Activated B cell treated with CpG ODN at 0.5 μM for 24 hours (primary cell): ENCODE results near the gene CEP104. TPM values are rescaled to one million over a fixed set of nuclear protein-coding genes. Genes with fewer than 3 reads are reported as not detected.

ENCODE experiments used
- ATAC-seq: fragments of 200-7000 bp; cut with Tn5 transposase; one replicate; pipeline ENCODE4 v1.10.0; 2021; ENCODE audit warnings: low read depth, mild to moderate bottlenecking, moderate library complexity
- CTCF ChIA-PET: fragments of 350-600 bp; sonication (Branson Sonifier 250); formaldehyde crosslinking; loops from one replicate; lab custom pipeline; 2021; ENCODE audit warnings: antibody characterized with exemption; lab: Charles Lee
- POLR2A ChIA-PET: fragments of 350-600 bp; sonication (Branson Sonifier 250); formaldehyde crosslinking; loops from one replicate; lab custom pipeline; 2021; ENCODE audit warnings: antibody characterized with exemption; lab: Charles Lee
- DNase-seq: peaks from one replicate; pipeline ENCODE4 v3.0.0; 2022
- H3K27ac Mint-ChIP-seq: one replicate; pipeline ENCODE4 v1.8.0; 2020; ENCODE audit warnings: mixed read lengths
- H3K27me3 Mint-ChIP-seq: one replicate; pipeline ENCODE4 v1.8.0; 2021; ENCODE audit warnings: mixed read lengths
- H3K36me3 Mint-ChIP-seq: one replicate; pipeline ENCODE4 v1.8.0; 2021; ENCODE audit warnings: low read depth, mixed read lengths
- H3K4me1 Mint-ChIP-seq: one replicate; pipeline ENCODE4 v1.8.0; 2021; ENCODE audit warnings: mixed read lengths
- H3K4me3 Mint-ChIP-seq: one replicate; pipeline ENCODE4 v1.8.0; 2020; ENCODE audit warnings: mild to moderate bottlenecking, mixed read lengths
- H3K9me3 Mint-ChIP-seq: one replicate; pipeline ENCODE4 v1.8.0; 2020; ENCODE audit warnings: mixed read lengths
- intact Hi-C: fragments of 100-400 bp; cut with micrococcal nuclease; formaldehyde crosslinking; loops from one replicate; pipeline ENCODE4 v1.15.1; 2024
- total RNA-seq: library from RNA; stranded (reverse); gene quantifications from 2 replicates; pipeline ENCODE4 v1.2.3, GENCODE V29; 2022
- TF ChIP-seq, protein P1 (sequence below): fragments of 200-600 bp; IDR thresholded peaks from one replicate; pipeline ENCODE4 v1.8.0; 2022; ENCODE audit warnings: antibody characterized with exemption, mild to moderate bottlenecking

CEP104 gene
- total RNA-seq, 1 donor from 2014 or later = 45.1 TPM

DNA sequence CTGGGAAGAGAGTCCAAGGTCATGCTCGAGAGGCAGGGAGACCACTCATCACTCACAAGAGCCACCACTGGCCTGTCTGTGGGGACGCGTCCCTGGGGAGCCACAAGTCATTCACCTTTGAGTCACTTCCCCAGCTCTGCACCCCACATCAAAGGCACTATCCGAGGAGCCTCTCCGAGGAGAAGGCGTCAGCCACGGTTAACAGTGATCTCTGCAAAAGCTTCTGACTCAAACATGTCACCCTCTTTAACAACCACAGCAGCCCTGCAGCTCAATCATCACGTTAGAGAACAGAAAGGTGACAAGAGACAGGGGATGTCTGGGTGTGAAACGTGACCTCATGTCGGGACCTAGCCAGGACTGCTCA is 69.7 kb downstream of the CEP104 start:
- POLR2A ChIA-PET = no interaction called here
- Mint-ChIP-seq H3K4me3 (no peak overlapping the region), H3K36me3 (peaks cover 62% of the 10 kb centered on the region), H3K27me3 (no peaks in the 10 kb centered on the region), H3K9me3 (no peaks in the 10 kb centered on the region), H3K27ac (no peak overlapping the region), H3K4me1 (peaks cover 8% of the 10 kb centered on the region)
- DNase-seq = no peak
- peak; percentile 25 for ATAC-seq
- CTCF ChIA-PET = no interaction called here
- TF ChIP-seq, protein P1, sequence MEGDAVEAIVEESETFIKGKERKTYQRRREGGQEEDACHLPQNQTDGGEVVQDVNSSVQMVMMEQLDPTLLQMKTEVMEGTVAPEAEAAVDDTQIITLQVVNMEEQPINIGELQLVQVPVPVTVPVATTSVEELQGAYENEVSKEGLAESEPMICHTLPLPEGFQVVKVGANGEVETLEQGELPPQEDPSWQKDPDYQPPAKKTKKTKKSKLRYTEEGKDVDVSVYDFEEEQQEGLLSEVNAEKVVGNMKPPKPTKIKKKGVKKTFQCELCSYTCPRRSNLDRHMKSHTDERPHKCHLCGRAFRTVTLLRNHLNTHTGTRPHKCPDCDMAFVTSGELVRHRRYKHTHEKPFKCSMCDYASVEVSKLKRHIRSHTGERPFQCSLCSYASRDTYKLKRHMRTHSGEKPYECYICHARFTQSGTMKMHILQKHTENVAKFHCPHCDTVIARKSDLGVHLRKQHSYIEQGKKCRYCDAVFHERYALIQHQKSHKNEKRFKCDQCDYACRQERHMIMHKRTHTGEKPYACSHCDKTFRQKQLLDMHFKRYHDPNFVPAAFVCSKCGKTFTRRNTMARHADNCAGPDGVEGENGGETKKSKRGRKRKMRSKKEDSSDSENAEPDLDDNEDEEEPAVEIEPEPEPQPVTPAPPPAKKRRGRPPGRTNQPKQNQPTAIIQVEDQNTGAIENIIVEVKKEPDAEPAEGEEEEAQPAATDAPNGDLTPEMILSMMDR = no peak
- intact Hi-C loops = no loop called here

GRCh38 chr1:3786468-3787348 is 70.3 kb downstream of the CEP104 start:
- CTCF ChIA-PET = no interaction called here
- no peak overlapping the region for H3K27ac Mint-ChIP-seq
- POLR2A ChIA-PET = no interaction called here

GRCh38 chr1:3785456-3786157 is 71.4 kb downstream of the CEP104 start:
- no peak for DNase-seq
- intact Hi-C loops = no loop called here
- no peak for ATAC-seq
- TF ChIP-seq, protein P1 = no peak
- POLR2A ChIA-PET = no interaction called here
- Mint-ChIP-seq H3K9me3 (no peaks in the 10 kb centered on the region), H3K27me3 (no peaks in the 10 kb centered on the region), H3K36me3 (peaks cover 75% of the 10 kb centered on the region), H3K4me3 (no peak overlapping the region), H3K4me1 (peaks cover 8% of the 10 kb centered on the region), H3K27ac (no peak overlapping the region)
- CTCF ChIA-PET = no interaction called here

More at GRCh38 chr1:3786468-3787348, 70.3 kb downstream of the CEP104 start:
- H3K27me3 Mint-ChIP-seq = no peaks in the 10 kb centered on the region
- H3K36me3 Mint-ChIP-seq = peaks cover 64% of the 10 kb centered on the region
- ATAC-seq (no peak), DNase-seq (no peak)
- intact Hi-C loops = no loop called here
- no peaks in the 10 kb centered on the region for H3K9me3 Mint-ChIP-seq
- H3K4me3 Mint-ChIP-seq = no peak overlapping the region
- peaks cover 8% of the 10 kb centered on the region for H3K4me1 Mint-ChIP-seq
- TF ChIP-seq, protein P1 = no peak

DNA sequence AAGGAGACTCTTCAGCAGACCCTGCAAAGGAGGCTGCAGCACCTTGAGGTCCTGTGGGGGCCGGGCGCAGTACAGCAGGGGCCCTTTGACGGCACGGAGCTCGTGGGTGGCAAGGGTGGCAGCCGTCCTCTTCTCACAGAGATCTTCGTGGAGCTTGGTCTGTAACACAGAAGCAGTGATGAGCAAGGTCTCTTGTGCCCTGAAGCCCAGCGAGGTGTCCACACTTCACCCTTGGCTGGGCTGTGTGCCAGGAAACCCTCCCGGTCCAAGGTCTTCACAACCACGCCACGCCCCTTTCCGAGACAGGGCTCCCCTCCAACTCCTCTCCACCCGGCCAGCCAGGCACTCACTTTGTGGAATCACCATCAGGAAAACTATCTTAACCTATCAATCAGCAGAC is 72.0 kb downstream of the CEP104 start:
- intact Hi-C loops = no loop called here
- Mint-ChIP-seq H3K9me3 (no peaks in the 10 kb centered on the region), H3K27ac (no peak overlapping the region), H3K4me3 (no peak overlapping the region), H3K36me3 (peaks cover 80% of the 10 kb centered on the region), H3K4me1 (peaks cover 8% of the 10 kb centered on the region), H3K27me3 (no peaks in the 10 kb centered on the region)
- ChIA-PET POLR2A (no interaction called here), CTCF (interaction anchor here (0.7 kb wide), 1 partner anchor 320 kb away, joined by 4 read pairs; no protein-coding TSS in a partner anchor)
- TF ChIP-seq, protein P1 = no peak
- ATAC-seq = no peak
- DNase-seq = no peak
